SU-DHL-6 (cell line): ENCODE data around the gene ST3GAL6.

Source experiments
- H2AFZ ChIP-seq: fragments of 200-600 bp; sonication (generic); 2 replicates; pipeline ENCODE4 v1.6.1; 2014; ENCODE audit warnings: low read depth, mild to moderate bottlenecking, moderate library complexity, mixed read lengths, antibody characterized with exemption, low read length; ENCODE audit not compliant: severe bottlenecking
- H3F3A ChIP-seq: fragments of 200-600 bp; shearing (Covaris generic); 2 replicates; pipeline ENCODE4 v1.6.0; 2016; ENCODE audit warnings: antibody characterized with exemption, mild to moderate bottlenecking; ENCODE audit not compliant: insufficient read depth
- H3K27ac ChIP-seq: fragments of 200-600 bp; sonication (generic); 2 replicates; pipeline ENCODE4 v1.5.1; 2016; ENCODE audit warnings: low read depth, mild to moderate bottlenecking, low read length, moderate library complexity, mixed read lengths
- H3K27me3 ChIP-seq: fragments of 200-600 bp; sonication (generic), shearing (Covaris generic); 2 replicates; pipeline ENCODE4 v1.6.0; 2014; ENCODE audit warnings: mild to moderate bottlenecking, low read length
- H3K36me3 ChIP-seq: fragments of 200-600 bp; sonication (generic); 2 replicates; pipeline ENCODE4 v1.6.1; 2014; ENCODE audit warnings: mild to moderate bottlenecking, low read length, mixed read lengths
- H3K4me2 ChIP-seq: fragments of 300-600, 200-600 bp; shearing (Covaris generic), sonication (generic); 2 replicates; pipeline ENCODE4 v1.6.0; 2014; ENCODE audit warnings: low read length, low read depth, mild to moderate bottlenecking; ENCODE audit not compliant: poor library complexity, severe bottlenecking
- H3K4me3 ChIP-seq: fragments of 200-600 bp; sonication (generic); 2 replicates; pipeline ENCODE4 v1.5.1; 2014; ENCODE audit warnings: antibody characterized with exemption, low read length, mild to moderate bottlenecking, mixed read lengths; ENCODE audit not compliant: insufficient read depth, poor library complexity, severe bottlenecking
- H3K79me2 ChIP-seq: fragments of 200-600 bp; sonication (generic); 2 replicates; pipeline ENCODE4 v1.6.1; 2014; ENCODE audit warnings: mild to moderate bottlenecking, low read length, moderate library complexity; ENCODE audit not compliant: insufficient read depth
- H3K9ac ChIP-seq: fragments of 200-600 bp; sonication (generic); 2 replicates; pipeline ENCODE4 v1.7.0; 2014; ENCODE audit warnings: mild to moderate bottlenecking, low read length
- H3K9me2 ChIP-seq: fragments of 200-600 bp; sonication (generic); replicated peaks from 2 replicates; pipeline ENCODE4 v1.6.1; 2014; ENCODE audit warnings: low read length; ENCODE audit not compliant: insufficient read depth
- H3K9me3 ChIP-seq: fragments of 200-600 bp; sonication (generic); 2 replicates; pipeline ENCODE4 v1.6.1; 2014; ENCODE audit warnings: low read length, mixed read lengths; ENCODE audit not compliant: insufficient read depth
- H4K20me1 ChIP-seq: fragments of 200-600 bp; sonication (generic); 2 replicates; pipeline ENCODE4 v1.6.1; 2014; ENCODE audit warnings: low read depth, mild to moderate bottlenecking, antibody characterized with exemption, low read length, moderate library complexity, mixed read lengths
- EZH2phosphoT487 ChIP-seq: fragments of 200-600 bp; sonication (generic), shearing (Covaris generic); conservative IDR thresholded peaks from 2 replicates; pipeline ENCODE4 v1.6.1; 2018; ENCODE audit warnings: mild to moderate bottlenecking, antibody characterized with exemption, low read length, moderate library complexity, mixed read lengths
- TF ChIP-seq, protein P1 (sequence below): fragments of 200-600 bp; sonication (generic); IDR thresholded peaks from one replicate; pipeline ENCODE4 v1.5.1; 2017; ENCODE audit warnings: antibody characterized with exemption, mild to moderate bottlenecking, low read length, moderate library complexity; ENCODE audit not compliant: insufficient read depth, poor library complexity, severe bottlenecking

ST3GAL6 gene

GRCh38 chr3:98809557-98809956, 46.4 kb downstream of the ST3GAL6 start:
- no peaks in the 10 kb centered on the region for H3F3A ChIP-seq
- no peaks in the 10 kb centered on the region for H3K27me3 ChIP-seq
- no peak overlapping the region for H3K4me2 ChIP-seq
- no peak overlapping the region for H2AFZ ChIP-seq
- no peak overlapping the region for H3K9ac ChIP-seq
- no peak overlapping the region for H3K4me3 ChIP-seq
- H3K9me2 ChIP-seq, result no peaks in the 10 kb centered on the region
- H4K20me1 ChIP-seq, result no peaks in the 10 kb centered on the region
- TF ChIP-seq, protein P1, sequence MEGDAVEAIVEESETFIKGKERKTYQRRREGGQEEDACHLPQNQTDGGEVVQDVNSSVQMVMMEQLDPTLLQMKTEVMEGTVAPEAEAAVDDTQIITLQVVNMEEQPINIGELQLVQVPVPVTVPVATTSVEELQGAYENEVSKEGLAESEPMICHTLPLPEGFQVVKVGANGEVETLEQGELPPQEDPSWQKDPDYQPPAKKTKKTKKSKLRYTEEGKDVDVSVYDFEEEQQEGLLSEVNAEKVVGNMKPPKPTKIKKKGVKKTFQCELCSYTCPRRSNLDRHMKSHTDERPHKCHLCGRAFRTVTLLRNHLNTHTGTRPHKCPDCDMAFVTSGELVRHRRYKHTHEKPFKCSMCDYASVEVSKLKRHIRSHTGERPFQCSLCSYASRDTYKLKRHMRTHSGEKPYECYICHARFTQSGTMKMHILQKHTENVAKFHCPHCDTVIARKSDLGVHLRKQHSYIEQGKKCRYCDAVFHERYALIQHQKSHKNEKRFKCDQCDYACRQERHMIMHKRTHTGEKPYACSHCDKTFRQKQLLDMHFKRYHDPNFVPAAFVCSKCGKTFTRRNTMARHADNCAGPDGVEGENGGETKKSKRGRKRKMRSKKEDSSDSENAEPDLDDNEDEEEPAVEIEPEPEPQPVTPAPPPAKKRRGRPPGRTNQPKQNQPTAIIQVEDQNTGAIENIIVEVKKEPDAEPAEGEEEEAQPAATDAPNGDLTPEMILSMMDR, result no peak
- no peak for TF ChIP-seq EZH2phosphoT487
- H3K9me3 ChIP-seq, result no peaks in the 10 kb centered on the region
- no peaks in the 10 kb centered on the region for H3K79me2 ChIP-seq
- no peak overlapping the region for H3K27ac ChIP-seq
- no peaks in the 10 kb centered on the region for H3K36me3 ChIP-seq

GRCh38 chr3:98811048-98811447, 47.9 kb downstream of the ST3GAL6 start:
- Histone ChIP-seq H3F3A (no peaks in the 10 kb centered on the region), H3K9ac (no peak overlapping the region), H4K20me1 (no peaks in the 10 kb centered on the region), H3K36me3 (no peaks in the 10 kb centered on the region), H3K27me3 (no peaks in the 10 kb centered on the region), H2AFZ (no peak overlapping the region), H3K79me2 (no peaks in the 10 kb centered on the region), H3K9me3 (no peaks in the 10 kb centered on the region), H3K4me3 (no peak overlapping the region), H3K4me2 (no peak overlapping the region), H3K9me2 (no peaks in the 10 kb centered on the region), H3K27ac (no peak overlapping the region)
- TF ChIP-seq, protein P1, result no peak
- TF ChIP-seq EZH2phosphoT487, result no peak

DNA sequence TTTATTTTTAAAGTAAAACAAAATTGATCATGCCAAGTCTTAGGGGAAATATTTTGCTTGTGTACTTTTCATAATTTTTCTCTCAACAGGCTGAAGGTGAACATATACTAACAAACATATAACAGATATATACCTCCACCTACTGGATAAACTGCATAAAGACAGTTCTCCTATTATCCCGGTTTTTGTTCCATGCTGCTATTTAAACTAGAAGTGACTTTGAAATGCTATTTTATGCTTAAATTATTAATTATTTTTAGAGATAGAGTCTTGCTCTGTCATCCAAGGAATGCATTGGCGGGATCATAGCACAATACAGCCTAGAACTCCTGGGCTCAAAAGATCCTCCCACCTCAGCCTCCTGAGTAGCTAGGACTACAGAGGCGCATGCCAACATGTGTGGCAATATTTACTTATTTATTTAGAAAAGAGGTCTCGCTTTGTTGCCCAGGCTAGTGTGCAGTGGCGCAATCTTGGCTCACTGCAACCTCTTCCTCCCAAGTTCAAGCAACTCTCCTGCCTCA, 49.8 kb downstream of the ST3GAL6 start:
- H3K9me3 ChIP-seq, result no peaks in the 10 kb centered on the region
- no peaks in the 10 kb centered on the region for H4K20me1 ChIP-seq
- no peak overlapping the region for H3K4me3 ChIP-seq
- no peak overlapping the region for H2AFZ ChIP-seq
- no peak for TF ChIP-seq EZH2phosphoT487
- TF ChIP-seq, protein P1, result peak; percentile 44
- H3K36me3 ChIP-seq, result no peaks in the 10 kb centered on the region
- H3K79me2 ChIP-seq, result no peaks in the 10 kb centered on the region
- H3K9ac ChIP-seq, result no peak overlapping the region
- H3K9me2 ChIP-seq, result no peaks in the 10 kb centered on the region
- H3K27me3 ChIP-seq, result no peaks in the 10 kb centered on the region
- H3K4me2 ChIP-seq, result no peak overlapping the region
- H3F3A ChIP-seq, result no peaks in the 10 kb centered on the region
- no peak overlapping the region for H3K27ac ChIP-seq
